Dedifferentiated amniotic fluid mesenchymal stem cell (primary cell): Measurements from ENCODE around the gene EXOSC6.
"Not testable (repeated sequence)": the region's sequence is repeated elsewhere in the genome, so short reads cannot be mapped to it uniquely, and the experiment has no call there.

Source experiments
- DNase-seq: peaks from one replicate; pipeline ENCODE4 v3.0.0-alpha.2; 2016; ENCODE audit errors: extremely low spot score

The EXOSC6 gene

DNA sequence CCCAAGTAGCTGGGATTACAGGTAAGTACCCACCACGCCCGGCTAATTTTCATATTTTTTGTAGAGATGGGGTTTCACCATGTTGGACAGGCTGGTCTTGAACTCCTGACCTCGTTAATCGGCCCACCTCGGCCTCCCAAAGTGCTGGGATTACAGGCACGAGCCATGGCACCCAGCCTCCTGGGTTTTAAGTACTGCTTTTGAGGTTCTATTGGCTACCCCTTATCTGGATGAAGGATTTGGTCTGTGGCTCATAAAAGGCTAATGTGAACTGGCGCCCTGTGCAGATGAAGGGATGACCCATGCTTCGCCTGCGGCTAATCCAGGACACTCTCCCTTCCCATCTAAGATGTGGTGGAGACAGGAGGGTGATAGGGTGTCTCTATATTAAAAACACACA lies 52.6 kb downstream of the EXOSC6 start:
- DNase-seq: not testable (repeated sequence)

- not testable (repeated sequence) for DNase-seq
Observed at GRCh38 chr16:70198666-70199065, 53.1 kb downstream of the EXOSC6 start.

DNA sequence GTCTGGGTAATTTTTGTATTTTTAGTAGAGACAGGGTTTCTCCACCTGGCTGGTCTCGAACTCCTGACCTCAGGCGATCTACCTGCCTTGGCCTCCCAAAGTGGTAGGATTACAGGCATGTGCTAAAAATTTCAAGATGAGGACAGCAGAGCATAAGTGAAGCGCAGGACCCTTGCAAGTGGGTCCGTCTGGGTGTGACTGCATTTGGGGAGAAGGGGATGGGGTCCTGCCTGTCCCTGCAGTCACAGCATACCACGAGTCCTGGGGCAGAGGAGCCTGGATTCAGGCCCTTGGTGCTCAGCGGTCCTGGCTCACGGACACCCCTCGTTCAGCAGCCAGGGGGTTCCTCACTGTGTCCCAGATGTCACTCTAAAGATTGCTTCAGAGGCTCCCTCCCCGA lies 53.5 kb downstream of the EXOSC6 start:
- DNase-seq: not testable (repeated sequence)

DNA sequence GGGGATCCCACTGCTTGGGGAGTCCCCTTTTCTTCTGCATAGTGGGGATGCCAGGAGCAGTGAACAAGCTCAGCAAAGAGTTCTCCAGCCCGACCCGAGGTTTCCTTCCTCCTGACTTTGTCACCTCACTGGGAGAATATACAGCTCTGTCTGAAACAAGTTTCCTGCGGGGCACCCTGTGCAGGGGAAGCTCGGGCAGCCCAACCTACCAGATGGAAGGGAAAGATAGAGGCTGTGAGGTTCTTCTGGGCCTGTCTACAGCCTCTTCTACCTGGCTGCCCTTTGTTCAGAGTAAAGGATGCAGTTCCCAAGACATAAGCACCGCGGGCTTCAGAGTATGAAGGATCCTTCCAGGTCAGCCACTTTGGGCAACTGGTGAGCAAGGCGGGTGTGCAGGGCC lies 54.1 kb downstream of the EXOSC6 start:
- DNase-seq: not testable (repeated sequence)
